Caco-2 (cell line): ENCODE measurements around the gene NRXN2. TPM values are rescaled to one million over a fixed set of nuclear protein-coding genes. Genes with fewer than 3 reads are reported as not detected.

Experiments used
- BruUV-seq: library from RNA; stranded (reverse); fragments of 400-500 nt; replicated peaks from 2 replicates; lab custom pipeline; 2021; lab: Mats Ljungman, UMichigan
- CTCF ChIA-PET: fragments of 300-600 bp; sonication (Branson Sonifier 250); formaldehyde crosslinking; loops from one replicate; lab custom pipeline; 2022; ENCODE audit warnings: antibody characterized with exemption; lab: Charles Lee
- POLR2A ChIA-PET: fragments of 300-600 bp; sonication (Branson Sonifier 250); formaldehyde crosslinking; loops from one replicate; lab custom pipeline; 2022; ENCODE audit warnings: antibody characterized with exemption; lab: Charles Lee
- DNase-seq, 2 experiments: peaks; one replicate each; pipeline versions ENCODE4 v3.0.0 to v3.0.0-alpha.2; 2020 to 2022
- H3K27me3 ChIP-seq: replicated peaks from 2 replicates; pipeline ENCODE4 v1.6.0; 2011; ENCODE audit warnings: low read length; ENCODE audit not compliant: control insufficient read depth, insufficient read depth
- H3K36me3 ChIP-seq: 2 replicates; pipeline ENCODE4 v1.5.1; 2011; ENCODE audit warnings: low read length; ENCODE audit not compliant: control insufficient read depth, insufficient read depth
- H3K4me1 ChIP-seq: fragments of 250-450 bp; sonication (Bioruptor Pico); 2 replicates; pipeline ENCODE4 v1.5.1; 2020; ENCODE audit warnings: mild to moderate bottlenecking
- H3K4me3 ChIP-seq: 2 replicates; pipeline ENCODE4 v1.5.1; 2011; ENCODE audit warnings: low read depth, mild to moderate bottlenecking, control low read depth, low read length
- H3K9me3 ChIP-seq: fragments of 250-450 bp; sonication (Bioruptor Pico); 2 replicates; pipeline ENCODE4 v1.5.1; 2020; ENCODE audit warnings: mild to moderate bottlenecking, moderate library complexity
- H3K27ac Mint-ChIP-seq: one replicate; pipeline ENCODE4 v1.8.0; 2022; ENCODE audit warnings: mixed read lengths; ENCODE audit not compliant: unreplicated experiment
- H3K27me3 Mint-ChIP-seq: one replicate; pipeline ENCODE4 v1.8.0; 2022; ENCODE audit warnings: mixed read lengths; ENCODE audit not compliant: insufficient read depth, unreplicated experiment
- H3K36me3 Mint-ChIP-seq: one replicate; pipeline ENCODE4 v1.8.0; 2022; ENCODE audit warnings: mild to moderate bottlenecking, mixed read lengths; ENCODE audit not compliant: insufficient read depth, unreplicated experiment
- H3K4me1 Mint-ChIP-seq: one replicate; pipeline ENCODE4 v1.8.0; 2022; ENCODE audit warnings: low read depth, mixed read lengths; ENCODE audit not compliant: unreplicated experiment
- H3K4me3 Mint-ChIP-seq: one replicate; pipeline ENCODE4 v1.8.0; 2022; ENCODE audit warnings: mild to moderate bottlenecking, moderate library complexity, mixed read lengths; ENCODE audit not compliant: unreplicated experiment
- H3K9me3 Mint-ChIP-seq: one replicate; pipeline ENCODE4 v1.8.0; 2022; ENCODE audit warnings: mixed read lengths; ENCODE audit not compliant: unreplicated experiment
- intact Hi-C: fragments of 100-400 bp; cut with micrococcal nuclease; formaldehyde crosslinking; loops from one replicate; pipeline ENCODE4 v1.10.0; 2022; ENCODE audit not compliant: unreplicated experiment
- total RNA-seq: library from RNA; stranded (reverse); gene quantifications from 2 replicates; pipeline ENCODE4 v1.2.3, GENCODE V29; 2022
- TF ChIP-seq, protein P1 (sequence below), 2 experiments: fragments of 200-600 bp in 1 of 2; IDR thresholded peaks; 1 replicate in 1 of 2; 2 replicates in 1 of 2; pipeline versions ENCODE4 v1.5.1 to v1.8.0; 2011 to 2022; ENCODE audit warnings: antibody characterized with exemption in 1 of 2, control low read depth in 1 of 2, inconsistent platforms in 1 of 2, low read depth in 1 of 2, low read length in 1 of 2, mild to moderate bottlenecking in 1 of 2, moderate library complexity in 1 of 2; ENCODE audit not compliant: insufficient read depth in 1 of 2, severe bottlenecking in 1 of 2, unreplicated experiment in 1 of 2

The NRXN2 gene
- total RNA-seq, 1 experiment from 2014 or later: 7.6 TPM

DNA sequence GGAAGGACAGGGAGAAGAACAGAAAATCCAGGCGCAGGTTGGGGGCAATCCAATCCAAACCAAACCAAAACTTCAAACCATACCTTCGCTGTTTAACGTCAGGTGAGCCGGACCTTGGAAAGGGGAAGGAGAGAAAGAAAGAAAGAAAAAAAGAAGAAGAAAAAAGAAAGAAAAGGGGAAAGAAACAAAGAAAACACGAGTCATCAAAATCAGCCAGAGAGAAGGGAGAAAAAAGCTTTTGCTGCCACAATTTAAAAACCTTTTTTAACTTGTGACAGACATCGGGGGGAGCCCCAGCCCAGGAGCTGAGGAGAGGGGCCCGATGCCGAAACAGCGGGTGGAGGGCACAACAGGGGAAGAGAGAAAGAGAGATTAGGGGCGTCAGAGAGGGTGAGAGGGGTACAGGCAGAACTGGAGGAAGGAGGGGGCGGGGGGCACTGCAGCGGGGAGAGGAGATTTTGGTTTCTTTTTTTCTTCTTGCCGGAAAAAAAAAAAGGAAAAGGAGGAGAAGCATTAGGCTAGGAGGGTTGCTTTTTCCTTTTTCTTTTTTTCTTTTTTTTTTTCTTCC lies 30.1 kb downstream of the NRXN2 start:
- TF ChIP-seq, protein P1, sequence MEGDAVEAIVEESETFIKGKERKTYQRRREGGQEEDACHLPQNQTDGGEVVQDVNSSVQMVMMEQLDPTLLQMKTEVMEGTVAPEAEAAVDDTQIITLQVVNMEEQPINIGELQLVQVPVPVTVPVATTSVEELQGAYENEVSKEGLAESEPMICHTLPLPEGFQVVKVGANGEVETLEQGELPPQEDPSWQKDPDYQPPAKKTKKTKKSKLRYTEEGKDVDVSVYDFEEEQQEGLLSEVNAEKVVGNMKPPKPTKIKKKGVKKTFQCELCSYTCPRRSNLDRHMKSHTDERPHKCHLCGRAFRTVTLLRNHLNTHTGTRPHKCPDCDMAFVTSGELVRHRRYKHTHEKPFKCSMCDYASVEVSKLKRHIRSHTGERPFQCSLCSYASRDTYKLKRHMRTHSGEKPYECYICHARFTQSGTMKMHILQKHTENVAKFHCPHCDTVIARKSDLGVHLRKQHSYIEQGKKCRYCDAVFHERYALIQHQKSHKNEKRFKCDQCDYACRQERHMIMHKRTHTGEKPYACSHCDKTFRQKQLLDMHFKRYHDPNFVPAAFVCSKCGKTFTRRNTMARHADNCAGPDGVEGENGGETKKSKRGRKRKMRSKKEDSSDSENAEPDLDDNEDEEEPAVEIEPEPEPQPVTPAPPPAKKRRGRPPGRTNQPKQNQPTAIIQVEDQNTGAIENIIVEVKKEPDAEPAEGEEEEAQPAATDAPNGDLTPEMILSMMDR (IDR thresholded peaks at IDR 0.05; ENCODE audit: insufficient read depth in 1 of 2, low read depth in 1 of 2, low read length in 1 of 2, severe bottlenecking in 1 of 2, unreplicated experiment in 1 of 2): no peak
- DNase-seq: no peak
- Mint-ChIP-seq H3K4me1 (peaks cover 4% of the 10 kb centered on the region), H3K9me3 (no peaks in the 10 kb centered on the region), H3K36me3 (no peaks in the 10 kb centered on the region), H3K27ac (no peak overlapping the region), H3K4me3 (no peak overlapping the region), H3K27me3 (peaks cover 24% of the 10 kb centered on the region)
- intact Hi-C loops: no loop called here
- CTCF ChIA-PET: interaction anchor here (1.8 kb wide), 1 partner anchor 12 kb away, joined by 7 read pairs; no protein-coding TSS in a partner anchor
- no peaks in the 10 kb centered on the region for H3K36me3 ChIP-seq
- BruUV-seq: no TSS peak
- H3K27me3 ChIP-seq: peaks cover 4% of the 10 kb centered on the region
- POLR2A ChIA-PET: no interaction called here
- no peaks in the 10 kb centered on the region for H3K4me1 ChIP-seq
- H3K9me3 ChIP-seq: no peaks in the 10 kb centered on the region
- no peak overlapping the region for H3K4me3 ChIP-seq

DNA sequence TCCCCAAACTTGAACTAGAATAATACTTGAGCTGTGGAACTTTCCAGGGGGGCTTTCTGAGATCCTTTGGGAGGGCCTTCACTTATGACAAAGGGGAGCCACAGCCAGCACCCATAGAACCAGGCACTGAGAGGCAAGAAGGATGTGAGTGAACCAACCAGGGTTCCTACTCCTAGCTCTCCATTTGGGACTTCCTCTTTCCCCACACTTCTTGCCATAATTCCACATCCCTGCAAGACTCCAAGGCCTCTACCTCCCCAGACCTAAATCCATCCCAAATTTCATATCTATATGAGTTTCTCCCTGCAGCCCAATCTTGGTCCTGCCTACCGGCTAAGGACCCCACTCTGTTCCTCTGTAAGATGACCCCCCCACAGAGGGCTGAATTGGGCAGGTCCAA lies 31.5 kb downstream of the NRXN2 start:
- TF ChIP-seq, protein P1 (IDR thresholded peaks at IDR 0.05; ENCODE audit: insufficient read depth in 1 of 2, low read depth in 1 of 2, low read length in 1 of 2, severe bottlenecking in 1 of 2, unreplicated experiment in 1 of 2): no peak
- CTCF ChIA-PET: interaction anchor here (0.6 to 1.1 kb wide), 2 partner anchors 26 to 35 kb away, joined by 3 read pairs; no protein-coding TSS in a partner anchor
- Mint-ChIP-seq H3K27me3 (peaks cover 24% of the 10 kb centered on the region), H3K4me1 (peaks cover 8% of the 10 kb centered on the region), H3K4me3 (no peak overlapping the region), H3K9me3 (no peaks in the 10 kb centered on the region), H3K36me3 (no peaks in the 10 kb centered on the region), H3K27ac (no peak overlapping the region)
- Histone ChIP-seq H3K4me3 (no peak overlapping the region), H3K4me1 (no peaks in the 10 kb centered on the region), H3K27me3 (peaks cover 4% of the 10 kb centered on the region), H3K36me3 (no peaks in the 10 kb centered on the region), H3K9me3 (no peaks in the 10 kb centered on the region)
- DNase-seq: no peak
- intact Hi-C loops: no loop called here
- POLR2A ChIA-PET: no interaction called here
- no TSS peak for BruUV-seq

DNA sequence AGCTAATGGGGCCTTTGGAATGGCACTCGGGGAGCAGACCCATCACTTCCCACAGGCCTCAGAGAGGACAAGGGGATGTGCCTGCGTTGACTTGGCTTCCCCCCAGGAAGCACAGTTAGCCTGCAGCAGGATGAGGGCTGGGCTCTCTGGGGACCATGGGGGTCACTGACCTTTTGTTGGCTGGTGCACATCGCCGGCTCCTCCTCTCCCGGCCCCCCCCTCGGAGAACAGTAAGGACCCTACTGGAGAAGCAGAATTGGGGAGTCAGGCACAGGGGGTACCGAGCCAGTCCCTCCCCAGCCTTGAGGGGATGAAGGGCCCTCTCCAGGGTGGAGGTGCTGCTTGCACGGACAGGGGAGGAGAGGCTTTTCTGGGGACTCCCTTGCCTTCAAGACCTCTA lies 32.8 kb downstream of the NRXN2 start:
- H3K36me3 ChIP-seq: no peaks in the 10 kb centered on the region
- Mint-ChIP-seq H3K36me3 (no peaks in the 10 kb centered on the region), H3K27me3 (peaks cover 21% of the 10 kb centered on the region), H3K27ac (no peak overlapping the region), H3K9me3 (no peaks in the 10 kb centered on the region), H3K4me1 (peaks cover 8% of the 10 kb centered on the region), H3K4me3 (no peak overlapping the region)
- H3K4me3 ChIP-seq: no peak overlapping the region
- ChIA-PET CTCF (no interaction called here), POLR2A (no interaction called here)
- intact Hi-C loops: no loop called here
- TF ChIP-seq, protein P1 (IDR thresholded peaks at IDR 0.05; ENCODE audit: insufficient read depth in 1 of 2, low read depth in 1 of 2, low read length in 1 of 2, severe bottlenecking in 1 of 2, unreplicated experiment in 1 of 2): no peak
- H3K9me3 ChIP-seq: no peaks in the 10 kb centered on the region
- H3K27me3 ChIP-seq: peaks cover 5% of the 10 kb centered on the region
- no TSS peak for BruUV-seq
- no peaks in the 10 kb centered on the region for H3K4me1 ChIP-seq
- DNase-seq: no peak
